Measurements from ENCODE around the gene SYAP1. TPM values are rescaled to one million over a fixed set of nuclear protein-coding genes. Genes with fewer than 3 reads are reported as not detected.
"Not testable (repeated sequence)": the region's sequence is repeated elsewhere in the genome, so short reads cannot be mapped to it uniquely, and the experiment has no call there.

SYAP1 gene
- total RNA-seq = 42.6 TPM

- peak; percentile 97 for DNase-seq (ENCODE audit: low spot score)
Measured at GRCh38 chrX:16719334-16720084, at the start of gene SYAP1. TSS of gene SYAP1 (plus strand) at chrX:16719612. CDS start at chrX:16719725, 113 bp downstream.

GRCh38 chrX:16671005-16671404, 48.4 kb upstream of the SYAP1 start:
- no peak for DNase-seq (ENCODE audit: low spot score)

GRCh38 chrX:16678689-16679088, 40.7 kb upstream of the SYAP1 start:
- DNase-seq (ENCODE audit: low spot score) = no peak

- no peak for DNase-seq (ENCODE audit: low spot score)
Measured at GRCh38 chrX:16683007-16683664, 36.3 kb upstream of the SYAP1 start.

GRCh38 chrX:16687514-16687913, 31.9 kb upstream of the SYAP1 start:
- DNase-seq (ENCODE audit: low spot score) = no peak

GRCh38 chrX:16695079-16695676, 24.2 kb upstream of the SYAP1 start:
- DNase-seq (ENCODE audit: low spot score) = peak; percentile 55

GRCh38 chrX:16696956-16697355, 22.5 kb upstream of the SYAP1 start:
- no peak for DNase-seq (ENCODE audit: low spot score)

GRCh38 chrX:16699389-16699788, 20.0 kb upstream of the SYAP1 start:
- no peak for DNase-seq (ENCODE audit: low spot score)

- no peak for DNase-seq (ENCODE audit: low spot score)
Measured at GRCh38 chrX:16700734-16701133, 18.7 kb upstream of the SYAP1 start.

- DNase-seq (ENCODE audit: low spot score) = no peak
Measured at GRCh38 chrX:16702700-16703599, 16.5 kb upstream of the SYAP1 start.

- DNase-seq (ENCODE audit: low spot score) = no peak
Measured at GRCh38 chrX:16705370-16705769, 14.0 kb upstream of the SYAP1 start.

GRCh38 chrX:16708016-16708415, 11.4 kb upstream of the SYAP1 start:
- DNase-seq (ENCODE audit: low spot score) = no peak

GRCh38 chrX:16711219-16711811, 8.1 kb upstream of the SYAP1 start:
- DNase-seq (ENCODE audit: low spot score) = no peak

- DNase-seq (ENCODE audit: low spot score) = no peak
Measured at GRCh38 chrX:16711893-16712547, 7.4 kb upstream of the SYAP1 start.

- peak; percentile 48 for DNase-seq (ENCODE audit: low spot score)
Measured at GRCh38 chrX:16712548-16713155, 6.8 kb upstream of the SYAP1 start, which contains the start of gene CTPS2. TSS of gene CTPS2 (minus strand) at chrX:16712669. CDS start at chrX:16702902, 9,767 bp downstream.

GRCh38 chrX:16714504-16714903, 4.9 kb upstream of the SYAP1 start:
- no peak for DNase-seq (ENCODE audit: low spot score)

GRCh38 chrX:16715638-16716037, 3.8 kb upstream of the SYAP1 start:
- DNase-seq (ENCODE audit: low spot score) = not testable (repeated sequence)

GRCh38 chrX:16716451-16716850, 3.0 kb upstream of the SYAP1 start:
- DNase-seq (ENCODE audit: low spot score) = not testable (repeated sequence)

- DNase-seq (ENCODE audit: low spot score) = no peak
Measured at GRCh38 chrX:16718824-16719333, 533 bp upstream of the SYAP1 start.

GRCh38 chrX:16722481-16722880, 3.1 kb downstream of the SYAP1 start:
- no peak for DNase-seq (ENCODE audit: low spot score)

Data from mucosa of gallbladder (tissue), 1 donor.